ENCODE data around the gene KTN1. TPM values are rescaled to one million over a fixed set of nuclear protein-coding genes. Genes with fewer than 3 reads are reported as not detected.

KTN1 gene
- total and polyA plus RNA-seq, 4 donors, result 57.1 to 152 (median 80.5) TPM

DNA sequence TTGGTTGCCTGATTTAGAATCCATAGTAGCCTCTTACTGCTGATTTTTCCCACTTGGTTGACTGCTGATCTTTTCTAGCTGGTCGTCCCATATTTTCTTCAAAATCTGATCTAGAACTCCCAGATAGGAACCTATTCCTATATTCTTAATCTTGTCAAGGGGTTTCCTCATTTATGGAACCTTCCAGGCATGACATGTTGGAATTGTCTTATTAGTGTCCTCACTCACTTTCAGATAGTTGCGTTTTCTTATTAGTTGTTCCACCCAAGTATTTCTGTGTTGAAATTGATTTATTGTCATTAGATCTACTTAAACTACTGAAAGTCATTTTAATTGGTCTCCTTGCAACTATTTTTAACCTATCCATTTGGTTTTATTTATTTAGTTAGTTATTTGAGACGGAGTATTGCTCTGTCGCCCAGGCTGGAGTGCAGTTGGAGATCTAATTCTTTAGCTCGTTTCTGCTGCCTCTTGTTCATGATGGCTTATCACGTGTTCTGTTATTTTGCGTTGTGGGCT, 25.0 kb downstream of the KTN1 start:
- H3K36me3 ChIP-seq (ENCODE audit: control insufficient read depth in 4 of 4, insufficient read depth in 4 of 4, low read length in 4 of 4), result peaks cover 0 to 2% (median 0%) of the 10 kb centered on the region in 4 donors
- H3K4me1 ChIP-seq (ENCODE audit: control insufficient read depth in 5 of 5, insufficient read depth in 5 of 5, low read length in 5 of 5), result peaks cover 0 to 32% (median 1%) of the 10 kb centered on the region in 5 donors
- H3K9me3 ChIP-seq (ENCODE audit: control insufficient read depth in 4 of 4, insufficient read depth in 3 of 4, low read length in 3 of 4), result no peaks in the 10 kb centered on the region
- no peak overlapping the region for H3K27ac ChIP-seq (ENCODE audit: low read depth in 1 of 2, low read length in 1 of 2)
- TF ChIP-seq, protein P1, sequence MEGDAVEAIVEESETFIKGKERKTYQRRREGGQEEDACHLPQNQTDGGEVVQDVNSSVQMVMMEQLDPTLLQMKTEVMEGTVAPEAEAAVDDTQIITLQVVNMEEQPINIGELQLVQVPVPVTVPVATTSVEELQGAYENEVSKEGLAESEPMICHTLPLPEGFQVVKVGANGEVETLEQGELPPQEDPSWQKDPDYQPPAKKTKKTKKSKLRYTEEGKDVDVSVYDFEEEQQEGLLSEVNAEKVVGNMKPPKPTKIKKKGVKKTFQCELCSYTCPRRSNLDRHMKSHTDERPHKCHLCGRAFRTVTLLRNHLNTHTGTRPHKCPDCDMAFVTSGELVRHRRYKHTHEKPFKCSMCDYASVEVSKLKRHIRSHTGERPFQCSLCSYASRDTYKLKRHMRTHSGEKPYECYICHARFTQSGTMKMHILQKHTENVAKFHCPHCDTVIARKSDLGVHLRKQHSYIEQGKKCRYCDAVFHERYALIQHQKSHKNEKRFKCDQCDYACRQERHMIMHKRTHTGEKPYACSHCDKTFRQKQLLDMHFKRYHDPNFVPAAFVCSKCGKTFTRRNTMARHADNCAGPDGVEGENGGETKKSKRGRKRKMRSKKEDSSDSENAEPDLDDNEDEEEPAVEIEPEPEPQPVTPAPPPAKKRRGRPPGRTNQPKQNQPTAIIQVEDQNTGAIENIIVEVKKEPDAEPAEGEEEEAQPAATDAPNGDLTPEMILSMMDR (IDR thresholded peaks at IDR 0.05; ENCODE audit: control extremely low read depth, extremely low read depth), result no peak
- DNase-seq (no peak), ATAC-seq (ENCODE audit: insufficient read depth, low FRiP score) (no peak)
- no peak overlapping the region for H3K4me3 ChIP-seq
- no peaks in the 10 kb centered on the region for H3K27me3 ChIP-seq (ENCODE audit: control insufficient read depth in 3 of 3, insufficient read depth in 3 of 3, low read length in 2 of 3)
- H3K9ac ChIP-seq (ENCODE audit: insufficient read depth in 1 of 2, low read length in 2 of 2), result no peak overlapping the region
- WGBS, 2 donors, result 83 to 88% methylated on average over 7 of the region's 7 CpGs

DNA sequence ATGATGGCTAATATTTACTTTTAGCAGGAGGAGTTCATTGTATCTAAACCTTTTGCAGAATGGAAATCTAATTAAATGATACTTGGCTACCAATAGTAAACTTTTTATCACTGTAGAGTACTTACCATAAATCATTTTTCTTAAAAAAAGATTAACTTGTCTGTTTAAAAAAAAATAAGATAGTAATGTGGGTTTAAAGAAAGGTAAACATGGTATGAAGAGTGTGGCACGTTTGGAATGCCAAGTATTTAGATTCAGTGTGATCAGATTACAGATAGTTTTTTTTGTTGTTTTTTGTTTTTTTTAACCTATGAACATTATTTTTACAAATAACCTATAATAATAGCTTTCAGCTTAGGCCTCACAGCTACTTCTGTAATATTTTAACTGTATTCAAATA, 25.8 kb downstream of the KTN1 start:
- Histone ChIP-seq H3K9me3 (ENCODE audit: control insufficient read depth in 4 of 4, insufficient read depth in 3 of 4, low read length in 3 of 4) (no peaks in the 10 kb centered on the region), H3K4me3 (no peak overlapping the region), H3K27ac (ENCODE audit: low read depth in 1 of 2, low read length in 1 of 2) (no peak overlapping the region), H3K27me3 (ENCODE audit: control insufficient read depth in 3 of 3, insufficient read depth in 3 of 3, low read length in 2 of 3) (no peaks in the 10 kb centered on the region), H3K36me3 (ENCODE audit: control insufficient read depth in 4 of 4, insufficient read depth in 4 of 4, low read length in 4 of 4) (peaks cover 0 to 2% (median 0%) of the 10 kb centered on the region in 4 donors), H3K4me1 (ENCODE audit: control insufficient read depth in 5 of 5, insufficient read depth in 5 of 5, low read length in 5 of 5) (peaks cover 0 to 36% (median 1%) of the 10 kb centered on the region in 5 donors), H3K9ac (ENCODE audit: insufficient read depth in 1 of 2, low read length in 2 of 2) (no peak overlapping the region)
- 21 to 51% methylated on average over 1 of the region's 1 CpG for WGBS, 2 donors
- TF ChIP-seq, protein P1 (IDR thresholded peaks at IDR 0.05; ENCODE audit: control extremely low read depth, extremely low read depth), result no peak
- ATAC-seq (ENCODE audit: insufficient read depth, low FRiP score), result no peak
- DNase-seq, result no peak

DNA sequence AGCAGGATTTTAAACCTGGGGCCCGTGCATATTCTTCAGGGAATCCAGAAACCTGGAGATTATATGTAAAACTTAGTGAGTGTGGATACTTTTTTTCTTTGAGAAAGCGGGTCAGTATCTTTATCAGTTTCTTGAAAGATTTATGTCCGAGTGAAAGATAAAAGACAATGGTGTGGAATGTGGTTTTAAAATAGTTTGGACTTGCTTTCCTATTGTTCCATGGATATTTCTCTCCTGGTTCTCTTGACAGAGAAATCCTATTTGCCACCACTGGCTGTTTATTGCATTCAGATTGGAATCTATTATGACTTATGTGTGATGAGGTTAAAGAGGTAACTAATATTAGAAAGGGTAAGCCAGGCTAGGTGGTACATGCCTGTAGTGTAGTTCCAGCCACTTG, 27.4 kb downstream of the KTN1 start:
- no peak for ATAC-seq (ENCODE audit: insufficient read depth, low FRiP score)
- Histone ChIP-seq H3K4me1 (ENCODE audit: control insufficient read depth in 5 of 5, insufficient read depth in 5 of 5, low read length in 5 of 5) (peaks cover 0 to 43% (median 1%) of the 10 kb centered on the region in 5 donors), H3K27me3 (ENCODE audit: control insufficient read depth in 3 of 3, insufficient read depth in 3 of 3, low read length in 2 of 3) (no peaks in the 10 kb centered on the region), H3K4me3 (no peak overlapping the region), H3K9me3 (ENCODE audit: control insufficient read depth in 4 of 4, insufficient read depth in 3 of 4, low read length in 3 of 4) (no peaks in the 10 kb centered on the region), H3K9ac (ENCODE audit: insufficient read depth in 1 of 2, low read length in 2 of 2) (no peak overlapping the region), H3K36me3 (ENCODE audit: control insufficient read depth in 4 of 4, insufficient read depth in 4 of 4, low read length in 4 of 4) (peaks cover 0 to 3% (median 1%) of the 10 kb centered on the region in 4 donors), H3K27ac (ENCODE audit: low read depth in 1 of 2, low read length in 1 of 2) (no peak overlapping the region)
- WGBS, 2 donors, result 77 to 82% methylated on average over 3 of the region's 3 CpGs
- TF ChIP-seq, protein P1 (IDR thresholded peaks at IDR 0.05; ENCODE audit: control extremely low read depth, extremely low read depth), result no peak
- no peak for DNase-seq

DNA sequence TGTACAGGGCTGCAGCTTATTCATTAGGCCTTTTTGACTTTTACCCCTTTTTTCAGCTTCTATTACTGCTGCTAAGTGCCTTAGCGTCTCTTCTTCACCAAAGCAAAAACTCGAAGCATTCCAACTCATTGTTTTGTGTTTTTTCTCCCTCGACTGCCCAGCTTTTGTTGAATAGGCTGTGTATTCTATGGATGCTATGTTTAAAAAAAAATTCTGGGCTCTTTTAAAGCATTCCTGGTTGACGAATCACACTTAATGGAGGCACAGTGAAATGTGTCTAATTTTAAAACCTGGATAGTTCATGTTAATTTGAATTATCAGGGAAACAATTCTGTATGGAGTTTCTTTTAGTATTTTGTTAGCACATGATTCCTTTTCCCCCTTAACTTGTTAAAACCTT, 29.7 kb downstream of the KTN1 start:
- no peak overlapping the region for H3K27ac ChIP-seq (ENCODE audit: low read depth in 1 of 2, low read length in 1 of 2)
- no peak overlapping the region for H3K9ac ChIP-seq (ENCODE audit: insufficient read depth in 1 of 2, low read length in 2 of 2)
- no peak overlapping the region for H3K4me3 ChIP-seq
- peaks cover 0 to 6% (median 4%) of the 10 kb centered on the region in 4 donors for H3K36me3 ChIP-seq (ENCODE audit: control insufficient read depth in 4 of 4, insufficient read depth in 4 of 4, low read length in 4 of 4)
- H3K9me3 ChIP-seq (ENCODE audit: control insufficient read depth in 4 of 4, insufficient read depth in 3 of 4, low read length in 3 of 4), result no peaks in the 10 kb centered on the region
- H3K27me3 ChIP-seq (ENCODE audit: control insufficient read depth in 3 of 3, insufficient read depth in 3 of 3, low read length in 2 of 3), result no peaks in the 10 kb centered on the region
- peaks cover 0 to 41% (median 1%) of the 10 kb centered on the region in 5 donors for H3K4me1 ChIP-seq (ENCODE audit: control insufficient read depth in 5 of 5, insufficient read depth in 5 of 5, low read length in 5 of 5)
- DNase-seq (no peak), ATAC-seq (ENCODE audit: insufficient read depth, low FRiP score) (no peak)
- 55 to 71% methylated on average over 4 of the region's 4 CpGs for WGBS, 2 donors
- TF ChIP-seq, protein P1 (IDR thresholded peaks at IDR 0.05; ENCODE audit: control extremely low read depth, extremely low read depth), result no peak
